Measurements from ENCODE around the gene PF4V1. TPM values are rescaled to one million over a fixed set of nuclear protein-coding genes. Genes with fewer than 3 reads are reported as not detected.

Gene PF4V1
- polyA plus RNA-seq, 1 donor (not counting 4 experiments of a cell fraction or from before 2014, with no cell fraction given), result not detected

GRCh38 chr4:73862322-73862721 is 9.2 kb downstream of the PF4V1 start:
- Histone ChIP-seq H3K4me1 (ENCODE audit: control insufficient read depth, extremely low read depth, insufficient read depth, low read length) (peaks cover 18% of the 10 kb centered on the region), H3K79me2 (ENCODE audit: control insufficient read depth, insufficient read depth, low read length) (no peaks in the 10 kb centered on the region), H3K27me3 (ENCODE audit: control insufficient read depth, extremely low read depth, insufficient read depth, low read length) (no peaks in the 10 kb centered on the region), H3K9me3 (ENCODE audit: control insufficient read depth, low read depth, low read length) (no peaks in the 10 kb centered on the region), H4K20me1 (ENCODE audit: control insufficient read depth, extremely low read depth, insufficient read depth, low read length) (no peaks in the 10 kb centered on the region), H3K9ac (ENCODE audit: control insufficient read depth, extremely low read depth, insufficient read depth, low read length) (no peak overlapping the region), H3K9me1 (ENCODE audit: control insufficient read depth, extremely low read depth, insufficient read depth, low read length) (no peaks in the 10 kb centered on the region), H3K4me3 (ENCODE audit: control insufficient read depth in 2 of 3, extremely low read depth in 1 of 3, insufficient read depth in 2 of 3, low read depth in 1 of 3, low read length in 3 of 3) (no peak overlapping the region), H3K4me2 (ENCODE audit: control insufficient read depth, extremely low read depth, insufficient read depth, low read depth, low read length) (no peak overlapping the region), H3K36me3 (ENCODE audit: control insufficient read depth in 2 of 2, extremely low read depth in 1 of 2, insufficient read depth in 2 of 2, low read length in 2 of 2) (no peaks in the 10 kb centered on the region), H3K27ac (ENCODE audit: control insufficient read depth, insufficient read depth, low read length) (no peak overlapping the region), H2AFZ (ENCODE audit: control insufficient read depth, low read length) (no peak overlapping the region)
- DNase-seq (ENCODE audit: low read depth, low spot score), result no peak
- no peak for TF ChIP-seq CTCF (optimal IDR thresholded peaks at IDR 0.05 in 1 of 3, IDR thresholded peaks at IDR 0.05 in 1 of 3, conservative IDR thresholded peaks at IDR 0.05 in 1 of 3; ENCODE audit: extremely low read depth in 1 of 3, insufficient read depth in 2 of 3, low read length in 3 of 3)
- no peak for TF ChIP-seq EZH2 (IDR thresholded peaks at IDR 0.05; ENCODE audit: low read length)
- dilution Hi-C loops (cut with MboI; ENCODE audit: extremely low pct_ligation_motif_present, low sequenced_read_pairs), result no loop called here
- no peak for FAIRE-seq

GRCh38 chr4:73864365-73864764 is 11.3 kb downstream of the PF4V1 start:
- Histone ChIP-seq H2AFZ (ENCODE audit: control insufficient read depth, low read length) (no peak overlapping the region), H3K9me3 (ENCODE audit: control insufficient read depth, low read depth, low read length) (no peaks in the 10 kb centered on the region), H3K79me2 (ENCODE audit: control insufficient read depth, insufficient read depth, low read length) (no peaks in the 10 kb centered on the region), H3K9ac (ENCODE audit: control insufficient read depth, extremely low read depth, insufficient read depth, low read length) (no peak overlapping the region), H3K4me1 (ENCODE audit: control insufficient read depth, extremely low read depth, insufficient read depth, low read length) (peaks cover 31% of the 10 kb centered on the region), H3K4me2 (ENCODE audit: control insufficient read depth, extremely low read depth, insufficient read depth, low read depth, low read length) (no peak overlapping the region), H3K9me1 (ENCODE audit: control insufficient read depth, extremely low read depth, insufficient read depth, low read length) (no peaks in the 10 kb centered on the region), H4K20me1 (ENCODE audit: control insufficient read depth, extremely low read depth, insufficient read depth, low read length) (no peaks in the 10 kb centered on the region), H3K4me3 (ENCODE audit: control insufficient read depth in 2 of 3, extremely low read depth in 1 of 3, insufficient read depth in 2 of 3, low read depth in 1 of 3, low read length in 3 of 3) (no peak overlapping the region), H3K27me3 (ENCODE audit: control insufficient read depth, extremely low read depth, insufficient read depth, low read length) (no peaks in the 10 kb centered on the region), H3K36me3 (ENCODE audit: control insufficient read depth in 2 of 2, extremely low read depth in 1 of 2, insufficient read depth in 2 of 2, low read length in 2 of 2) (no peaks in the 10 kb centered on the region), H3K27ac (ENCODE audit: control insufficient read depth, insufficient read depth, low read length) (no peak overlapping the region)
- DNase-seq (ENCODE audit: low read depth, low spot score) (no peak), FAIRE-seq (peak; percentile 95)
- dilution Hi-C loops (cut with MboI; ENCODE audit: extremely low pct_ligation_motif_present, low sequenced_read_pairs), result no loop called here
- TF ChIP-seq CTCF (optimal IDR thresholded peaks at IDR 0.05 in 1 of 3, IDR thresholded peaks at IDR 0.05 in 1 of 3, conservative IDR thresholded peaks at IDR 0.05 in 1 of 3; ENCODE audit: extremely low read depth in 1 of 3, insufficient read depth in 2 of 3, low read length in 3 of 3) (peak; percentile 73 to 92 (median 75)), EZH2 (IDR thresholded peaks at IDR 0.05; ENCODE audit: low read length) (no peak)
